OCI-LY3 (cell line): Measurements from ENCODE around the gene TMEM191B.
"Not testable (repeated sequence)": the region's sequence is repeated elsewhere in the genome, so short reads cannot be mapped to it uniquely, and the experiment has no call there.

Experiments used
- H2AFZ ChIP-seq: fragments of 200-600, 300-600 bp; shearing (Covaris generic); 2 replicates; pipeline ENCODE4 v1.6.0; 2014; ENCODE audit warnings: antibody characterized with exemption, low read depth, low read length
- H3K27ac ChIP-seq: fragments of 200-600, 300-600 bp; sonication (generic); 2 replicates; pipeline ENCODE4 v1.5.1; 2014; ENCODE audit warnings: mild to moderate bottlenecking, low read length, moderate library complexity, mixed read lengths
- H3K27me3 ChIP-seq: fragments of 200-600, 300-600 bp; sonication (generic); 2 replicates; pipeline ENCODE4 v1.6.1; 2014; ENCODE audit warnings: low read depth, low read length, mixed read lengths
- H3K36me3 ChIP-seq: fragments of 200-600, 300-600 bp; sonication (generic); replicated peaks from 2 replicates; pipeline ENCODE3; 2014; ENCODE audit warnings: low read depth, low read length, mixed read lengths
- H3K4me1 ChIP-seq: fragments of 300-600, 200-600 bp; sonication (generic); 2 replicates; pipeline ENCODE4 v1.6.1; 2014; ENCODE audit warnings: low read length, mixed read lengths
- H3K4me2 ChIP-seq: fragments of 200-600, 300-600 bp; sonication (generic); 2 replicates; pipeline ENCODE4 v1.6.1; 2014; ENCODE audit warnings: low read length, mixed read lengths
- H3K4me3 ChIP-seq: fragments of 300-600, 200-600 bp; sonication (generic); 2 replicates; pipeline ENCODE4 v1.5.1; 2014; ENCODE audit warnings: antibody characterized with exemption, mild to moderate bottlenecking, low read length, moderate library complexity
- H3K79me2 ChIP-seq: fragments of 300-600, 200-600 bp; shearing (Covaris generic); 2 replicates; pipeline ENCODE4 v1.6.1; 2014; ENCODE audit warnings: mild to moderate bottlenecking, low read length, mixed read lengths
- H3K9ac ChIP-seq: fragments of 300-600, 200-600 bp; shearing (Covaris generic); 2 replicates; pipeline ENCODE4 v1.6.0; 2014; ENCODE audit warnings: mild to moderate bottlenecking, low read length, moderate library complexity
- H3K9me3 ChIP-seq: fragments of 200-600, 300-600 bp; shearing (Covaris generic); 2 replicates; pipeline ENCODE4 v1.6.1; 2014; ENCODE audit warnings: low read length, mixed read lengths; ENCODE audit not compliant: insufficient read depth
- H4K20me1 ChIP-seq: fragments of 200-600, 300-600 bp; sonication (generic); 2 replicates; pipeline ENCODE4 v1.6.1; 2016; ENCODE audit warnings: low read length, mixed read lengths; ENCODE audit not compliant: insufficient read depth

Gene TMEM191B

GRCh38 chr22:18529416-18530145 lies 2.0 kb downstream of the TMEM191B start:
- not testable (repeated sequence) for H3K4me2 ChIP-seq, H3K27ac ChIP-seq, H3K9ac ChIP-seq, H3K4me3 ChIP-seq, H4K20me1 ChIP-seq, H3K79me2 ChIP-seq, H3K9me3 ChIP-seq, H3K27me3 ChIP-seq, H2AFZ ChIP-seq, H3K4me1 ChIP-seq, H3K36me3 ChIP-seq

DNA sequence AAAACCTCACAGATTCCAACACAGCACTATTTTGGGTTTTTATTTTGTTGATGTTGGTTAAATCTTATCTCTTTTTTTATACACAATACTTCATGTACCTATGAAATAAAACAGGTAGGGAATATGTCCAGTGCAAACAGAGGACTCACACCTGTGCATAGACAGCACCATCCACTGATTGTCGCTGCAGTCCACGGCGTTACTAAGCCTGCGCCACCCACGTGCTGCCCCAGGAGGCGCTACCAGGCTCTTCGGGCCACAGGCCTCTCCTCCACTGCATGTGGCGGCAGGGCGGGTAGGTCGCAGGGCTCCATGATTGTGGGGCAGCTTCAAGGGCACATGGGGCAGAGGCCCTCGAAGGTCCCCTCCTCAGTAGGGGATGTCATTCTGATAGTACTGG lies 6.0 kb downstream of the TMEM191B start:
- not testable (repeated sequence) for H3K36me3 ChIP-seq, H4K20me1 ChIP-seq, H3K79me2 ChIP-seq, H3K4me3 ChIP-seq, H3K9me3 ChIP-seq, H3K4me1 ChIP-seq, H3K4me2 ChIP-seq, H3K9ac ChIP-seq, H2AFZ ChIP-seq, H3K27me3 ChIP-seq, H3K27ac ChIP-seq

- not testable (repeated sequence) for H4K20me1 ChIP-seq, H3K4me2 ChIP-seq
Observed at GRCh38 chr22:18534315-18534714, 6.7 kb downstream of the TMEM191B start.

GRCh38 chr22:18539994-18540393 lies 12.4 kb downstream of the TMEM191B start:
- H3K27ac ChIP-seq, H3K36me3 ChIP-seq, H3K79me2 ChIP-seq, H3K9me3 ChIP-seq, H4K20me1 ChIP-seq, H3K27me3 ChIP-seq, H2AFZ ChIP-seq, H3K9ac ChIP-seq, H3K4me2 ChIP-seq, H3K4me3 ChIP-seq, H3K4me1 ChIP-seq: not testable (repeated sequence)

More at GRCh38 chr22:18534315-18534714, 6.7 kb downstream of the TMEM191B start:
- H3K27ac ChIP-seq, H3K36me3 ChIP-seq, H3K79me2 ChIP-seq, H3K4me3 ChIP-seq, H3K9ac ChIP-seq, H3K4me1 ChIP-seq, H3K27me3 ChIP-seq, H3K9me3 ChIP-seq, H2AFZ ChIP-seq: not testable (repeated sequence)

DNA sequence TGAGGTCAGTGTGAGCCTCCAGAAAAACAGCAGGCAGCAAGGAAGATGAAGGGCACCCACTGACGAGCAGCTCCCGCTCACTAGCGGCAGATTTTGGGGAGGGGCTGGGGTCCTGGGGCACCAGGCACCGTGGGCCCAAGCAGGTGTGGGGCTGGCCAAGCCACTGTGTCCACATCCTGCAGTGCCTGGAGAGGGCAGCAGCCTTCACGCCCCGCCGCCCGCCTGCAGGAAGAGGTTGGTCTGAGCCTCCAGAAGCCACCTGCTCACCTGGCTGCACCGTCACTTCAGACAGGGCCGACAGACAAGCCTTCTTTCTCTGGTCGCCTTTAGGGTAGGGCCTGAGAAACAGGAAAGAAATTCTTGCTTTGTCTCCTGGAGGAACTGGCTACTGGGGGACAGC lies 15.8 kb downstream of the TMEM191B start:
- not testable (repeated sequence) for H3K9me3 ChIP-seq, H3K36me3 ChIP-seq, H3K27ac ChIP-seq, H3K9ac ChIP-seq, H3K4me3 ChIP-seq, H3K4me2 ChIP-seq, H2AFZ ChIP-seq, H3K79me2 ChIP-seq, H4K20me1 ChIP-seq, H3K27me3 ChIP-seq, H3K4me1 ChIP-seq

GRCh38 chr22:18544615-18545014 lies 17.0 kb downstream of the TMEM191B start:
- H3K36me3 ChIP-seq, H3K9ac ChIP-seq: not testable (repeated sequence)

DNA sequence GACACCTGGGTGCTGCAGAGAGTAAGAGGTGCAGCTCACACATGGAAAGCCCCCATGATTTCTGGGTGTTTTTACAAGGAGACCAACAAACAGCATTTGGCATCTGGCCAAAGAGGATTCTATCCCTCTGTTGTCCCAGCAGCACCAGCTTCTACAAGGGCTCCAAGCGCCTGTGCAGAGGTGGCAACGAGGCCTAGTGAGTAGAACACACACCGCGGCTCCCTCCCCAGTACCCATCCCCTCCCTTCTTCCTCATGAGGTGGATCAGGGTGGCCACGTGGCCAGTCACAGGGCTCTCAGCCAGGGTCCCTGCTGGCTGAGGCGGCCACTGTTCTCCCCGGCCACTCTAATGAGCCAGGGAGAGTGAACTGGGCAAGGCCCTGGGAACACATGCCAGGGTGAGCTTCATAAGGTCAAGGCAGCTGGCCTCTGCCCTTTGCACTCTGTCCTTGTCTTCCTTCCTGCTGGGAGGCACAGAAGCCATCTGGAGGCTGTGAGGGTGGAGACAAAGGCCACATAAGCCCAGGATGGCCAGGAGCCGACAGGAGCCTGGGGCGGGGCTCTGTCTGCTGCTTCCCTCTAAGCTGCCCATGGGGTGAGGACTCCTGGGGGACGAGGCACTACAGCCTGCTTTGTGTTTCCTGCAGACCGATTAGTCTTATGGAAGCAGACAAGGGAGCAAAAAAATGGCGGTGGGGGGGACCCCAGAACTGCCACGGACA lies 22.0 kb downstream of the TMEM191B start:
- not testable (repeated sequence) for H3K4me3 ChIP-seq, H3K36me3 ChIP-seq, H3K27me3 ChIP-seq

More at GRCh38 chr22:18544615-18545014, 17.0 kb downstream of the TMEM191B start:
- not testable (repeated sequence) for H3K4me2 ChIP-seq, H3K4me1 ChIP-seq, H3K27ac ChIP-seq, H3K9me3 ChIP-seq, H4K20me1 ChIP-seq, H3K27me3 ChIP-seq, H3K79me2 ChIP-seq, H2AFZ ChIP-seq, H3K4me3 ChIP-seq

GRCh38 chr22:18551046-18551445 lies 23.4 kb downstream of the TMEM191B start:
- H2AFZ ChIP-seq, result not testable (repeated sequence)

More for the DNA sequence above, 22.0 kb downstream of the TMEM191B start:
- not testable (repeated sequence) for H4K20me1 ChIP-seq, H3K79me2 ChIP-seq, H3K27ac ChIP-seq, H3K4me2 ChIP-seq, H3K9ac ChIP-seq, H3K9me3 ChIP-seq, H3K4me1 ChIP-seq, H2AFZ ChIP-seq

GRCh38 chr22:18552839-18553597 lies 25.4 kb downstream of the TMEM191B start:
- not testable (repeated sequence) for H3K9me3 ChIP-seq, H3K9ac ChIP-seq, H3K4me1 ChIP-seq, H3K79me2 ChIP-seq, H3K4me3 ChIP-seq, H3K27me3 ChIP-seq, H4K20me1 ChIP-seq, H2AFZ ChIP-seq, H3K27ac ChIP-seq, H3K4me2 ChIP-seq, H3K36me3 ChIP-seq

More at GRCh38 chr22:18551046-18551445, 23.4 kb downstream of the TMEM191B start:
- H3K4me3 ChIP-seq, H3K4me2 ChIP-seq, H3K4me1 ChIP-seq, H3K9ac ChIP-seq, H4K20me1 ChIP-seq, H3K9me3 ChIP-seq, H3K79me2 ChIP-seq, H3K36me3 ChIP-seq, H3K27me3 ChIP-seq, H3K27ac ChIP-seq: not testable (repeated sequence)
